HG03280 (cell line): ENCODE measurements around the gene MAP2.
"Not testable (repeated sequence)": the region's sequence is repeated elsewhere in the genome, so short reads cannot be mapped to it uniquely, and the experiment has no call there.

ENCODE experiments used
- ATAC-seq: cut with Tn5 transposase; IDR thresholded peaks from one replicate; pipeline ENCODE4 v1.9.1; 2021; ENCODE audit warnings: mild to moderate bottlenecking, moderate library complexity; ENCODE audit not compliant: unreplicated experiment

The MAP2 gene

GRCh38 chr2:209579230-209579749 is 155.4 kb downstream of the MAP2 start:
- no peak for ATAC-seq

DNA sequence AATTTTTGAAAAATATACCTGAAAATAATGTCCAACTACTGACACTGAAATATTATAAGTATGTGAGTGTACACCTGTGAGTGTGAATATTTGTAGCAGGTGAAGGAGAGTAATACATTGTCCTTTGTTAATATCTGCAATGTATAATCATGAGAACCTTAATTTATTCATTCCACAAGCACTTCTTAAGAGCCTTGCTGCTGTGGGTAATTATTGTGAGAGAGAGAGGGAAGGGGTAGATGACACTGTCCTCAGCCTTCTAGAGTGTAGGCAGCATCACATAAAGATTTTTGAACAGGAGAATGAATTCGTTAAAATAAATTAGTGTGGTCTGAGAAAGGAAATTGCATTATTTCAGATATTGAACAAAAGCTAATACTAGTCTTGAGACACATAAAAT is 157.2 kb downstream of the MAP2 start:
- ATAC-seq: no peak

DNA sequence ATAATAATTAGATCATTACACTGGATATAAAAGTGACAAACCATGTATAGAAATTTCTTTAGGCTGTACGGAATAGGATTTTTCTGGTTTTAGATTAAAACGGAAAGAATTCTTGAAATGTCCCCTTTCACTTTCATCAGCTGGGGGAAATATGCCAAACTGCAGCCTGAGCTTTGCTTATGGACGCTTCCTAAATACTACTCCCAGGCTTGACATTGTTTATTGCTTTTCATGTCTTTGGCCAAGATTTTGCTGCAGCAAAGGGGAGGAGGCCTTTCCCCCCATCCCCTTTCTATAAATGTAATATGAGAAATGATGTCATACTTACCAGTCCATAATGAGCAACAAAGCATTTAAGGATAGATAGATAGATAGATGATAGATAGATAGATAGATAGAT is 158.4 kb downstream of the MAP2 start:
- ATAC-seq: no peak

DNA sequence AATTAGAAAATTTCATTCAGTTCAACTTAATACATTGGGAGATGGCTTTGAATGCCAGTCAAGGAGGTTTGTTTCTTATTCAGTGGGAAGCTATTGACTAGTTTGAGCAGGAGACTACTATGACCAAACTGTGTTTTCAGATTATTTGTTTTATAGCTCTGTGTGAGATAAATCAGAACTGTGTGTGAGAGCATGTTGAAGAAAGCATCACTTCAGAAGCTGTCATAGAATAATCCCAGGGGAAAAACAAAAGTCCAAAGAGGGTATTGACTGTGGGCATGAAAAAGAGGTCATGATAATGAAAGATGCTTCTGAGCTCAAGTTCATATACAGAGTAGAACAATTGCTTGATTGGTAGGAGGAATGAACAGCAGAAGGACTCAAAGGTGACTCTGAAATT is 160.6 kb downstream of the MAP2 start:
- ATAC-seq: no peak

DNA sequence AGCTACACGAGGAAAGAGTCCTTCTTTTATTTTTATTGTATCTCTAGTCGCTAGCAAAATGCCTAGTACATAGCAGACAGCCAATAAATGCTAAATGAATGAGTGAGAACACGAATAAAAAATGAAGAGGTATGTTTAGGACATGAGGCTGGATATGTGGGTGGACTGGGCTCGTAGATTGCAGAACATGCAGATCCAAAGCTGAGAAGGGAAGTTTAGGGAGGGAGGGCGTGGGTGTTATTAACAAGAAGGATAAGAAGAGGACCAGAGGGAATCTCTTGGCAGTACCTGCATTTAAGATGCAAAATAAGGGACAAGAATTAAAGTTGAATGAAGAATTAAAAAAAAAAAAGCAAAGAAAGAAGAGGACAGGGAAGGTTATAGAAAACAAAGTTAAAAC is 161.1 kb downstream of the MAP2 start:
- no peak for ATAC-seq

DNA sequence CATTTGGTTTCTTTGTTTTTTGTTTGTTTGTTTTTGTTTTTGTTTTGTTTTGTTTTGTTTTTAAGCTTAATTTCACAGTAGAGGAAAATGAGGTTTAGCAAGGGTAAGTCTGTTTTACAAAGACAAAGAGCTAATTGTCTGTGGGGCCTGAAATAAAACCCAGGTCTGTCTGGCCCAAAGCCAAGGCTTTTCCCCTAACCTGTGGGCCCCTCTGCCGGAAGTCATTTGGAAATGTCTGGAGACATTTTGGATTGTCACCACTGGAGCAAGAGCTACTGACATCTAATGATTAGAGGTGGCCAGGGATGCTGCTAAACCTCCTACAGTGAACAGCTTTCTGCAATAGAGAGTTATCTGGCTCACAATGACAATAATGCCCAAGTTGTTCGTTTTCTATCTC is 167.2 kb downstream of the MAP2 start:
- ATAC-seq: no peak

GRCh38 chr2:209592106-209592505 is 168.3 kb downstream of the MAP2 start:
- no peak for ATAC-seq

GRCh38 chr2:209593930-209594329 is 170.1 kb downstream of the MAP2 start:
- ATAC-seq: no peak

GRCh38 chr2:209596262-209596661 is 172.4 kb downstream of the MAP2 start:
- ATAC-seq: no peak

DNA sequence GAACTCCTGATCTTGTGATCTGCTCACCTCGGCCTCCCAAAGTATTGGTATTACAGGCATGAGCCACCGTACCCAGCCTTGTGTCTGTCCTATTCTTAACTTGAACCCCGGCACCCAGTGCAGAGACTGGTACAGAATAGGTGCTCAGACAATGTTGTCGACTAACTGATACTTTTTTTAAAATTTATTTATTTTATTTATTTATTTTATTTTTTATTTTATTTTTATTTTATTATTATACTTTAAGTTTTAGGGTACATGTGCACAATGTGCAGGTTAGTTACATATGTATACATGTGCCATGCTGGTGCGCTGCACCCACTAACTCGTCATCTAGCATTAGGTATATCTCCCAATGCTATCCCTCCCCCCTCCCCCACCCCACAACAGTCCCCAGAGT is 174.4 kb downstream of the MAP2 start:
- not testable (repeated sequence) for ATAC-seq

DNA sequence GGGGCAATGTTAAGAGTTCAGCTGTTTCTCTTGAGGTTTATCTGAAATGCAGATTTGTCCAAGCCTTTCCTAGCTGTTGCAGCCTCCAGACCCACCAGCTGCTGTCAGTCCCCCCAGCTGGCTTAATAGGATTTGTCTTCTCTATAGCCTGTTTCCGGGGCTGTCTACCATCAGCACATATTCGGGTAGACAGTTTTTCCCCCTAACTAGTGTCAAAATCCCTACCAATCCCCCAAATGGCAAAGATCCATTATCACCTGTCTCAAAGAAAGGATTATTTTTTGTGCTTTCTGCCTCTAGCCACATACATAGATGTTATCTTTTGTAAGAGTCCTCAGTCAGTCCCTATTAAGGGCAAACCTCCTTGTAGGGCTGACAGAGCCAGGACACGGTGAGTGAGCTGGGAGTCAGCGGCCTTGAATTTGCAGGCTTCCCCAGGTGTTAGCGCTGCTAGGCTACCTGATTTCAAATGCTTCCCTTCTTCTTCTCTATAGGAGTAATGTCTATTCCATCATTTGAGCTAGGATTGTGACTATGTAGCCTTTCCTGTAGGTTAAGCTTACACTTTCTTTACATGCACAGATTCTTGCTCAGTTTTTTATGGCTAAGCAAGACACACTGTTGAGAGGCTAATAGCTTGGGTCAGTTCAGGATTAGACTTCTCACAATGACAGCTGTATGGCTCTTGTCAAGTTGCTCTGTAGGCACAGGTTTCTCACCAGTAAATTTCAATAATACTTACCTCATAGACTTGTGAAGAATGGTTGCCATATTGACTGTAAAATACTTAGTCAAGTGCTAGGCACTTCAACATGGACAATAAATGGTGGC is 176.7 kb downstream of the MAP2 start:
- no peak for ATAC-seq

DNA sequence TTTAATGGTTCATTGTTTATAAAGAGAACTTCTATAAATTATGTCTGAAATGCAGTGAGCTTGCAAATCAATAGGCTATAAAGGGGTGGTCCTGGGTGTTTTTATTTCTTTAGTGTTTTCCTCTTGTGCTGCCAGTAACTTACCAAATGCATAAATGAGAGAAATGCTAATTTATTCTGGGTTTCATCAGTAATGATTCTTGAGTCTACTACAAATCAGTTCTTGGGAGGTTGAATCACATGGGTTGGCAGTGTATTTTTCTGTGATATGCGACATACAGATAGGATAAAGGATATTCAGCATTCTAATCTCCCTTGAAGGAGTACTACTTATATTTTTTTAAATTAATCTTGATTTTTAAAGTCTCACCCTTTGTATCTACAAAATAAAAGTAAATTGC is 177.7 kb downstream of the MAP2 start:
- ATAC-seq: no peak

GRCh38 chr2:209602259-209602658 is 178.4 kb downstream of the MAP2 start:
- no peak for ATAC-seq

- no peak for ATAC-seq
Observed at GRCh38 chr2:209609531-209609930, 185.7 kb downstream of the MAP2 start.

DNA sequence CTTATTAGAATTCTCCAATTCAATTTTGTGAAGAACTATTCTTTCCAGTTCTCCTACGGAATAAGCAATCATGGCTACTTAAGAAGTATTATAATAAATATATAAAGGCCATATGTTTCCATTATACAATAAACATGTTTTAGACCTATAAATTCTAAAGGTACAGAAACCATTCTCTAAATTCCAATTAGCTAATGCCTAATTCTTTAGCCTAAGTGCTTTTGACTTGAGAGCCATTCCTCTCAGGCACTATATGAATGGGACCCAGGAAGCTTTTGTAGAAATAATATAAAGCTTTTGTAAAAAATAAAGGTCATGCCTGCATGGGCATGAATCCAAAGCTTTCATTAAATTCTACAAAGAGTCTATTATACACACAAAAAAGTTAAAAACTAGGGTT is 186.8 kb downstream of the MAP2 start:
- no peak for ATAC-seq

- ATAC-seq: no peak
Observed at GRCh38 chr2:209613649-209614305, 189.9 kb downstream of the MAP2 start.

DNA sequence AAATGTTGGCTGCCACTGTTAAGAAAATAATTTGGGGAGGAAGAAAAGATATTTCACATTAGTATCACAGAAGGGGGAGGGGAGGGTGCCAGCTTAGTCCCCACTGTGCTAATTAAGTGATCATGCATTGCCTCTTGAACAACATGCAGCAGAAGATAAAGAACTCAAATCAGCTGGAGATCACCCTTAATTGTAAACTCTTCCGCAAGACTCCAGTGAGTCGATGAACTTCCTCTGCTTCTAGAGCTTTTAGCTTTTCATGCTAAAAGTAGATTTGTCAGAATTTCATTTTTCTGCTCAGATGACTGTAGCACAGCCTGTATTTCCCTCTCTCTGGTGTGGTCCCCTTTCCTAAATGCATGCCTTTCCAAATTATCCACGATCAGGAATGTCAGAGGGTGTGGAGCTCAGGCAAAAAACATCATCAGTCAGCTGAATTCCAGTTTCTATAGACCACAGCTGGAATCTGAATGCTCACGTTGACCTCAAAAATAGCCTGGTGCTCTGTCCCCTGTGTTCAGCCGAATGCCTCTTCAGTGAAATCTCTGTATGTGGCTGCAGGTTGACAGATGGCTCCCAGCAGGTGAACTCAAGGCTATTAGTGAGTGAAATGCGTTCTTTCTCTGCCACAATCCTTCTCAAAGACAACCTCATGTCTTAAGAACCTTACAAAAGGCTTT is 191.0 kb downstream of the MAP2 start:
- ATAC-seq: no peak

DNA sequence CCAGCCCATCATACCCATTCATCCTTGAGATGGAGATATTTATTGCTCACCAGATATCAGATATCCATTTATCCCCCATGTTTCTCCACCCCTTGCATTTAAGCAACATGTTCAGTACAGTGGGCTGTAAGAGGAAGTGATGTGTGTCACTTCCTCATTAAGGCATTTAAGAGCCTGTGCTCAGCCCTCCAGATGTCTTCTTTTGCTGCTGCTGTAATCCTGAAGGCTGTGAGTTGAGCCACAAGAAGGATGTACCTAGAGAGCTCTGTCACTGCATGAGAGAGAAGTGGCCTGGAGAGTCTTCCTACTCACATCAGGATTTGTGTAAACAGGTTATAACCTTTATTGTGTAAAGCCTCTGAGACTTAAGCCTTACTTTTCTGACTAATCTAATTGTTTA is 195.9 kb downstream of the MAP2 start:
- no peak for ATAC-seq

- ATAC-seq: no peak
Observed at GRCh38 chr2:209624192-209624938, 200.5 kb downstream of the MAP2 start.

DNA sequence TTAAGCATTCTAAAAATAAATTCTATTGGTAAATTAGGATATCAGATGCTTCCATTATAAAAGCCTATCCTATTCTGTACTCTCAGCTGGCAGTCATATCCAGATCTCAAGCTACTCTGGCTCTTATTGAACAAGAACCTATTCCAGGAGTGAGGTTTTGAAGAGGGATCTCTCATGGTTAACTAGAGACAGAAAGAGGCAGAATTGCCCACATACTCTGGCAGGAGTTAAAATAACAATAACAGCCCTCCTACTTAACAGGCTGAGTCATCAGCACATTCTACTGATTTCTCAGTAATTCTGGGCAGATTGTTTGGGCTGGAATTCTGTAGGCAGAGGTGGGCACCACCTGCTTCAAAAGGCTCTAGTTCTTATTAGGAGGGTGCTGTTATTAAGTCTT is 205.8 kb downstream of the MAP2 start:
- ATAC-seq: no peak

DNA sequence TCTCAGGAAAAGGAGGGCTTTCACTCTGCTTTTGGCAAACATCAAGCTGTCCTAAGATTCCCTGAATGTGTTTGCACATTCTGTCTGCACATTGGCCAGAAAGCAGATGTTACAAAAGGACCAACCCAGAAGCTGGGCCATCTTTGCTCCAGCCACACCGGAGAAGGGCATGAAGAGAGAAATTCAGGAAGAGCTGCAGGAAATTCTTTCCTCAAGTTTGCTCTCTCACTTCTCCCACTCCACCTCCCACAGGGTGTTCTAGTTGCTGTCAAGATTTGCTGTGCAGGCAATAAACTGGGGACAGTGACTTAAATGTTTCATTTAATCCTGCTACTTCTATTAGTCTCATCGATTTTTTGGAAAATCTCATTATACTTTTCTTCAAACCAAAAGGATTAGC is 210.1 kb downstream of the MAP2 start:
- ATAC-seq: no peak
